Spleen (tissue), 7 donors: ENCODE data around the gene PIGQ.

ENCODE experiments used
- CTCF ChIP-seq, 11 experiments: fragments of 200-600 bp in 7 of 11; fragments of 450-650 bp in 4 of 11; sonication (generic) in 4 of 11; IDR thresholded peaks in 8 of 11; conservative IDR thresholded peaks in 3 of 11; 1 replicate in 7 of 11; 2 replicates in 4 of 11; pipeline versions ENCODE4 v1.4.0 to v1.8.0; 2016 to 2021; ENCODE audit warnings: antibody characterized with exemption in 11 of 11, inconsistent platforms in 4 of 11, mild to moderate bottlenecking in 1 of 11
- POLR2A ChIP-seq, 3 donors: fragments of 450-650 bp; IDR thresholded peaks; one replicate each; pipeline ENCODE4 v1.5.1; 2017; ENCODE audit warnings: antibody characterized with exemption in 3 of 3, mild to moderate bottlenecking in 1 of 3
- POLR2AphosphoS5 ChIP-seq, 3 donors: sonication (generic); formaldehyde crosslinking; IDR thresholded peaks; one replicate each; pipeline ENCODE4 v1.5.1; 2017; ENCODE audit warnings: antibody characterized with exemption in 3 of 3
- donor health status: DM: no; HTN: no; CAD: no; lungs with moderate emphysema.
- donor health status: DM: no; HTN: no; CAD: no.
- donor health status: DM: no; HTN: no; CAD: no.

DNA sequence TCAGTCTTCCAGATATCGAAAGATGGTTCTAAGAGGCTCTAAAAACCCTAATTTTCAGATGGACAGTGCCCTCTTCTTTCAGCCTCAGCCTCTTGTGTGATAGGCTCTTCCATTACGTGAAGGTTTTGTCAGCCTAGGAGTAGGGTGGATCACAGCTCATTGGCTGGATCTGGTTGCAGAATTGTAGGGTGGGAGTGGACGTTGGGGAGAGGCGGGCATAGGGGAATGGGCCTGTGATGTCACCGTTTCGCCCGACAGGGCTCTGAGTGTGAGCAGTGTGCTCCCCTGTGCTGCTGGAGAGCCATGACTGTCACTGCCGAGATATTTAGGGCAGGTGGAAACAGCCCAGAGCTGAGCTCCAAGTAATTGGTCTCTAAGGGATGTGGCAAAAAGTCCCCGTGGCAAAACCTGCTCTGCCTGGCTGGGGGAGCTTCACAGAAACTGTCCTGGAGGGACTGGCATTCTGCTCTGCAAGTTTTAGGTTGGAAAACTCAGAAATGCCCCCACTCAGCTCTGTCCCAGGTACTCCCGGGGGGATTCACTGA lies 54.8 kb downstream of the PIGQ start:
- TF ChIP-seq POLR2A (IDR thresholded peaks at IDR 0.05) (no peak), CTCF (IDR thresholded peaks at IDR 0.05 in 8 of 11, conservative IDR thresholded peaks at IDR 0.05 in 3 of 11) (no peak), POLR2AphosphoS5 (IDR thresholded peaks at IDR 0.05) (no peak)
